Transverse colon (tissue), 3 donors: ENCODE measurements around the gene TEX53.

Experiments
- CTCF ChIP-seq, 5 experiments: fragments of 200-600 bp in 3 of 5; fragments of 450-650 bp in 2 of 5; sonication (generic) in 3 of 5; IDR thresholded peaks; 1 replicate in 2 of 5; 2 replicates in 3 of 5; pipeline ENCODE4 v1.5.1; 2016 to 2017; ENCODE audit warnings: antibody characterized with exemption in 5 of 5, inconsistent platforms in 3 of 5, mild to moderate bottlenecking in 2 of 5, moderate library complexity in 1 of 5
- EP300 ChIP-seq: sonication (generic); formaldehyde crosslinking; IDR thresholded peaks from one replicate; pipeline ENCODE4 v1.6.1; 2017; ENCODE audit warnings: antibody characterized with exemption, low read depth
- POLR2A ChIP-seq: fragments of 450-650 bp; IDR thresholded peaks from one replicate; pipeline ENCODE4 v1.6.1; 2016; ENCODE audit warnings: antibody characterized with exemption, mild to moderate bottlenecking, moderate library complexity

- TF ChIP-seq CTCF (IDR thresholded peaks at IDR 0.05) (no peak), POLR2A (no peak), EP300 (no peak)
Observed at GRCh38 chr9:114691046-114691955, 33.7 kb upstream of the TEX53 start.
